NCI-H2171 (cell line): ENCODE data around the gene AQP7.
A peak's percentile ranks its signal among the peaks of the same experiment; 100 is the strongest.
"Not testable (repeated sequence)": the region's sequence is repeated elsewhere in the genome, so short reads cannot be mapped to it uniquely, and the experiment has no call there.

ENCODE experiments used
- DNase-seq: peaks from one replicate; lab custom pipeline; 2025; lab: John Stamatoyannopoulos, UW

Gene AQP7

DNA sequence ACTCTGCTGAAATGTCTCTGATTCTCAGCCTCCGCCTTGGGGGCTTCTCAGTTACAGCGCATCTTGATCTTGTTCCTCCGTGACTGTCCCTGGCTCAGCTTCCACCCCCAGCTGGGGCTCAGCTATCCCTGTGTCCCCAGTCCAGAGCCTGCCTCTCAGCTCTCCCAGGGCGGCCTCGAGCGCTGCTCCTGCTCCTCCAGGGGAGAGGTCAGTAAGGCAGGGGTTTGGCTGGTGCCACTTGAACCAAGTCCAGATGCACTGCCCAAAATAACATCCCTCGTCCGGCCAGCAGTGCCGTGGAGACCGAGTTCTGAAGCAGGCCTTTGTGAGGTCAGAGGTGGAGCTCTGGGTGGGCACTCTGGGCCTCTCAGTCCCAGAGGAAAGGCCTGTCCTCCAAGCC, at the start of gene AQP7:
AQP7 (minus strand) TSS at position 198 of the 400 bp plus-strand sequence. CDS start 1,306 bp downstream, outside the sequence.
- DNase-seq, result not testable (repeated sequence)

DNA sequence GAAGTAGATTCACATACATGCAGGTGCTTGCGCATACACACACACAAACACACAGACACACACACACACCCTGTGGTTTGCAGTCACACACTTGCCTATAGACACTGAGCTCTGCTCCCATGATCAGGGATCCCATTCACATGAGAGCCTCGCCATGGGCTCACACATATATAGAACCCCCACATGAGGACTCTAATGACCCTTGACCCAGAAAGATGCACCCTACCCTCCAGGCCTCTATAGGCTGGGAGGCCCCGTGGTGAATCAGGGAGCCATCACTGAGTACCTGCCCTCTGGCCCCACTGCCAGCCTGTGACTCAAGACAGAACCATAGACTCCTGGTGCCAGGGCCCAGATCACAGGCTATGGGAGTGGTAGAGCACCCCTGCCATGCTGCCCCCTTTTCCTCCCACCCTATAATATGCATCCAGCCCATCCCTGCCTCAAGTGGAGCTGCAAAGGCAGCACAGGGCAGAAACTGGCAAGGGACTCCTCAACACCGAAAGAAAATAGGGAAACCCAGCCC, 48.3 kb upstream of the AQP7 start:
- no peak for DNase-seq

- DNase-seq, result no peak
Observed at GRCh38 chr9:33449715-33450114, 47.3 kb upstream of the AQP7 start.

GRCh38 chr9:33447799-33448553, 45.6 kb upstream of the AQP7 start:
- DNase-seq, result no peak

GRCh38 chr9:33446946-33447798, 44.8 kb upstream of the AQP7 start, which contains the start of gene AQP3:
Gene AQP3, minus strand, starts transcription at chr9:33447593. Its CDS starts 63 bp downstream, at chr9:33447530.
- peak; percentile 52 for DNase-seq

DNA sequence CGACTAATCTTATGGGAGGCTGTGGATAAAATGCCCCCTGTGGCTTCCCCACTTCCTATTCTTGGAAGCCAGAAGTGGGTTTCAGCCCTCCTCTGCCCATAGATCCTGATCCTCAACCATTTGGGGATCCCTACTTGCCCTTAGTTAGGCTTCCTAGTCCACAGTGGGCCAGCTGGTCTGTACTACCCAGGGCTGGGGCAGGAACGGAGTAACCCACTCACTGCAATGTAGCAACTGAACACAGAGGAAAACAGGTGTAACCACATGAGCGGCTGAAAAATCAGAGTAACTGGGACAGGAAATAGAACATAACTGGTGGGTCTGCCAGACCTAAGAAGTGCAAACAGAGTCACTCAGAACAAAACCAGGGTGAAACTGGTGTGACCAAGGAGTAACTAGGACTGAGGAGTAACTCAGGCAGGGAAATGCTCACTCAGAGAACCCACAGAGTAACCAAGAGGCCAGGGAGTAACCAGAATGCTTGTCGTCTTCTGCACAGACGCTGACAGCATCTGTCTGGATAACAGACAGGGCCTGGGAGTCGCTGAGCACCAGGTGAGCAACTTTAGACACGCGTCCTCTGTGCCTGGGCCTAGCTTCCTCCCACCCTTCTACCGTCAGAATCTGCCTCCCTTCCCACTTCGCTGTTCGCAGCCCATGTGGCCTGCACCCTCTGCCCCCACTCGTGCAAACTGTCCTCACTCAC, 44.0 kb upstream of the AQP7 start:
- DNase-seq, result no peak

GRCh38 chr9:33445389-33446239, 43.2 kb upstream of the AQP7 start:
- DNase-seq, result no peak

DNA sequence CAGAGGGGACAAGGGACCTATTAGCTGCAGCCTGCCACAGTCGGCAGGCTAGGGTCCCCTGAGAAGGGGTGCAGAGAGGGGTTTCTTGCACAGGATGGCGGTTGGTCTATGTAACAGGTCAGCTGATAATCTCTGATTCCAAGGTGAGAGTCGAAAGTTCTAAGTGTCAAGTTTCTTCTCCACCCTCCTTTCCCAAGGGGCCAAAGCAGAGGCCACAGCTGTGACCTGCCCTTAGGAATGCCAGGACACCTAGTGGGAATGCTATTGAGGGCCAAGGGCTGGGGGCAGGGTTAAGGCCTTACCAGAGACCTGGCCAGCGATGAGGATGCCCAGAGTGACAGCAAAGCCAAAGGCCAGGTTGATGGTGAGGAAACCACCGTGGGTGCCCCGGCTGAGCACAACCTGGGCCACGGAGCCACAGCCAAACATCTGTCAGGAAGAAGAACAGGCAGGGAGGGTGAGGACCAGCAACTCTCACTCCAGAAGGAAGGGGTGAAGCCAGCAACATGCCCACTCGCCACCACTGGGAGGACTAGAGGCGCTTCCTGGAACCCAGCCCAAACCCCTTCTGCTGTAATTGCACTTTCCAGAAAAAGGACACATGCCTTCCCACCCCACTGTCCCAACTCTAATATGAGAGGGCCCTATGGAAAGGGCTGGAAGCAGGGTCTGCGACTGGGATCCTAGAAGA, 41.2 kb upstream of the AQP7 start:
- no peak for DNase-seq

GRCh38 chr9:33443047-33443446, 40.7 kb upstream of the AQP7 start:
- DNase-seq, result no peak

DNA sequence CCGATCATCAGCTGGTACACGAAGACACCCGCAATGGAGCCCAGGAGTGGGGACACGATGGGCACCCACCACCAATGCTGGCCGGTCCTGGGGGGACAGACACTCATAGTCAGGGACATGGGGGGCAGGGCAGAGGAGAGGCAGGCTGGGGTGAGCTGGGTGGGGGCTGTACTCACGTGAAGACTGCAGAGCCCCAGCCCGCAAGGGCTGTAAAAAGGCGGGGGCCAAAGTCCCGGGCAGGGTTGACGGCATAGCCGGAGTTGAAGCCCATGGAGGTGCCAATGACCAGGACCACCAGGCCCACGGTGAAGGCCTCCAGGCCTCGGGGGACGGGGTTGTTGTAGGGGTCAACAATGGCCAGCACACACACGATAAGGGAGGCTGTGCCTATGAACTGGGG, 39.8 kb upstream of the AQP7 start:
- DNase-seq, result no peak

DNA sequence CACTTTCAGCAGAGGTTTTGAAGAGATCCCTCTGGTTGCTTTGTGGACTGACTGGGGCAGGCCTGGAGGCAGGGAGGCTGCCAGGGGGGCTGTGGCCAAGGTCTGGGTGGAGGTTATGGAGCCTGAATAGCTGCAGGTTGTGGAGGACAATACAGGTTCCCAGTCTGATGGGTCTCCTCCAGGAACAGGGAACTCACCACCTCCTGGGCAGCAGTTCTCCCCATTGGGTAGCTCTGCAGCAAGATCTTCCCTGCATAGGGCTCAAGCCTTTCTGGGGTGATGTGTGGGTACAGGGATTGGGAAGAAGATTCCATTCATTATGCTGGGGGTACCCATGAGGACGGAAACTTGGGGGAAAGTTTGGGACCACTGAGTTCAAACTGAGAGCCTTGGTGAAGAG, 38.2 kb upstream of the AQP7 start:
- DNase-seq, result no peak

DNA sequence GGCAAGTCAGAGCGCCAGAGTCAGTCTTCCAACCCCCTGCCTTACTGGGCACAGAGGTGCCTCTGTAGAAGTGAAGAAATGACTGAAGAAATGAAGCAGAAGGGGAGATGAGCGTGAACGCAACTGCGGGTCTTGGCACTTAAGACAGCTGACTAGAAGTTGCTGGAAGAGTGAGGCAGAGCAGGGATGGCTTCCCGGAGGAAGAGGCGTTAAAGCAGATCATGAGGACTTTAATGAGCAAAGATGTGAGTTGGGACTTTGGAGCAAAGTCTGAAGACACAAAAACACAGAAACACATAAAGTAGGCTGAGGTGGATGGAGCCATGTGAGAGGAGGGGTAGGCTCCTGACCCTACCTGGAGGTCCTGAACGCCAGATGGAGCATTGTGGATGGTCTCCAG, 37.8 kb upstream of the AQP7 start:
- DNase-seq, result no peak

DNA sequence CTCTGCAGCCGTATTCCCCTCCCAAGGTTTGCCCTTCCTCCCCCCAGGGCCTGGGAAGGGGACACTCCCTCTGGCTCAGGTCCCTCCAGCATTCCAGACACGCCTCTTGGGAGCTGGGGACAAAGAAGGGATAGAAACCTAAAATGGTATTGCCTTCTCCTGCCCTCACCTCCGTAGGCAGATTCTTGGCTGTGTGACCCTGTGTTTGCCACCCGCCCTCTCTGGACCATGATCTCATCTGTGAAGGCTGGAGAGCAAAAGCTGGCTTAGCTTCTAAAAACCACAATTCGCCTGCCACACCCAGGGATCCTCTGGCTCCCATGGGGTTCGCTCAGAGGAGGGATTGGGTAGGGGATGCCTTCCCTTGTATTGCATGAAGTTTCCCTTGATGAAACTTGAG, 37.4 kb upstream of the AQP7 start:
- DNase-seq, result no peak

DNA sequence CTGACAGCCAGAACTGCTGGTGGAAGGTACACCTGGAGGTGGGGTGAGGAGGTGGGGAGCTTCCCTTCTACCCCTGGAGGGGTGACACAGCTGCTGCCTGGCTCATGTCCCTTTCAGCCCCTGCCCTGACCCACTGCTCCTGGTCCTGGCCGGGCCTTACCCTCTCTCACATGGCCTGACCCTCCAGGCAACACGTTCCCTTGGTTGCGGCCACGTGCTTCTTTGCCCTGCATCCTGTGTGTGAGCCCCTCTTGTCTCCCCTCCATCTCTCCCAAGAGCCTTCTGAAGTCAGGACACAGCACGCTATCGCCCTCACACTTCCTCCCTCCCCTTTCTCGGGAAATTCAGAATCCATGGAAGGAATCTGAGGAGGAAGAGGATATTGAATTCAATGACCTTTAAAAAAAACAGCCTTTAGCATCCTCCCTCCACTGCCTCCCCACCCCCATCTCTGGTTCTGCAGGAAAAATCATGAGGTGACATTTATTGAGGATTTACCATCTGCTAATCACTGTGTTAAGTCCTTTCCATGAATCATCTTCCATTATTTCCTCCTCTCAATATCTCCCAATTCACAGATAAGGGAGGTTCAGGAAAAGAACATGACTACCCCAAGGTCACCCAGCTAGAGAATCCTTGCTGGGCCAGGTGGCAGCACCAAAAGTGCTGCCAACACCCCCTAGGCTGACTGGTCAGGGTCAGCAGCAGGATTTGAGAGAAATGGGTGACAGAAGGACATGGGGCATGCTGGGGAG, 36.7 kb upstream of the AQP7 start:
- DNase-seq, result no peak

- DNase-seq, result no peak
Observed at GRCh38 chr9:33437898-33438297, 35.5 kb upstream of the AQP7 start.

- DNase-seq, result no peak
Observed at GRCh38 chr9:33437205-33437604, 34.8 kb upstream of the AQP7 start.

DNA sequence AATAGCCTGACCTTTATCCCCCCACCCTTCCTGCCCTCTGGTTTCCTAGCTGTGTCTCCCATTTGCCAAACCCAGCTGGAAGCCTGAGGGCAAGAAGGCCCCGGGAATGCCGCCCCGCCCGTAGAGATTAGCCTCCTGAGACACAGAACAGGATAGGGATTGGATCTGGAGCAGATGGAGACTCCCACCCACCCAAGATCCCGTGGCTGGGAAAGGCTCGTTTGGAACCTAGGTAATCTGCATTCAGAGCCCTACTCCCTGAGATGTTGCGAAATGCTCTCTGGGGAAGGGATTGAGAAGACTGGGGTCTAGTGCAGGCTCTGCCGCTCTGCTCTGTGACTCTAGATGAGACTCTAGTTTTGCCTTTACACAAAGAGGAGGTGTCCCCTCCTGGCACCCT, 34.1 kb upstream of the AQP7 start:
- DNase-seq, result no peak

GRCh38 chr9:33435821-33436277, 33.5 kb upstream of the AQP7 start:
- no peak for DNase-seq

DNA sequence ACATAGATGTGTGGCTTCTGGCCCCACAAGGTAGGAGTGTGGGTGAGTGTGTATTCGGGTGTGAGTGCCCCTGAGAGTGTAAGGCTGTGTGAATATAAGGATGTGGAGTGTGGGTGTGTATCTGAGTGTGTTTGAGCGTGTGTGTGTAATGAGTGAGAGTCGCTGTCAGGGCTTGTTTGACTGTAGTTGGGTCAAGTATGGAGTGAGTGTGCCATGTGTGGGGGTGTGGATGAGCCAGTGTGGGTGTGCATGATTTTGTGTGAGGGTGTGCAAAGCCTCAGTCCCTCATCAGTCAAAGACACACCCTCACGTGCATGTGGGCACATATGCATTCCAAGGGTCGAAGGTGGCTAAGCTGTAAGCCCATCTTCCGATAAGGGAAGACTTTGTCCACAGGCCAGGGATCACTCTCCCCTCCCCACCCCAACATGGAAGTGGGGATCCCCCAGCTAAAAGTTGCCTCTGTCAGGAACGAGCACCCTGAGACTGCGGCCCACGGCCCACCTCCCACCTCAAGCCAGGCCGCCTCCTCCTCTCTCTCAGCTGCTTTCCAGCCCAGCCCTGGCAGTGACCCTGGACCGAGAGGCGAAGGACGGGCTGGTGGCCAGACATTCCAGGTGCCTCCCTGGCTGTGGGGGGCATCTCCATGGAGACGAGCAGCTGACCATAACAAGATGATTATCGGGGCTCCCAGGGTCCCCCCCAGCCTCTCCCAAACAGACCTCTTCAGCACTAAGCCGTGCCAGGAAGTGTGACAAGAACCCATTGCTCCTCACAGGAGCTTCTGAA, 32.1 kb upstream of the AQP7 start:
- no peak for DNase-seq
